OCI-LY7 (cell line): ENCODE results near the gene FNDC3B. TPM values are rescaled to one million over a fixed set of nuclear protein-coding genes. Genes with fewer than 3 reads are reported as not detected.

Source experiments
- BruUV-seq: library from RNA; stranded (reverse); fragments of 400-500 nt; replicated peaks from 2 replicates; lab custom pipeline; 2021; lab: Mats Ljungman, UMichigan
- CTCF ChIA-PET: fragments of 300-600 bp; sonication (Branson Sonifier 250); formaldehyde crosslinking; loops from one replicate; lab custom pipeline; 2022; ENCODE audit warnings: antibody characterized with exemption; ENCODE audit not compliant: unreplicated experiment; lab: Charles Lee
- POLR2A ChIA-PET: fragments of 300-600 bp; sonication (Branson Sonifier 250); formaldehyde crosslinking; loops from one replicate; lab custom pipeline; 2022; ENCODE audit warnings: antibody characterized with exemption; lab: Charles Lee
- DNase-seq: peaks from one replicate; pipeline ENCODE4 v3.0.0-alpha.2; 2015; ENCODE audit warnings: low spot score
- H2AFZ ChIP-seq: fragments of 200-600 bp; sonication (generic), shearing (Covaris generic); 2 replicates; pipeline ENCODE4 v1.6.1; 2014; ENCODE audit warnings: mild to moderate bottlenecking, antibody characterized with exemption, low read length, moderate library complexity
- H3K27ac ChIP-seq: fragments of 200-600 bp; sonication (generic); 2 replicates; pipeline ENCODE4 v1.5.1; 2014; ENCODE audit warnings: mixed run types, low read depth, mild to moderate bottlenecking, moderate library complexity, low read length, inconsistent platforms; ENCODE audit not compliant: poor library complexity, severe bottlenecking
- H3K36me3 ChIP-seq: fragments of 200-600 bp; sonication (generic); 2 replicates; pipeline ENCODE4 v1.6.1; 2014; ENCODE audit warnings: mild to moderate bottlenecking, antibody characterized with exemption, low read length, moderate library complexity, mixed read lengths; ENCODE audit not compliant: insufficient read depth
- H3K4me1 ChIP-seq: fragments of 200-600 bp; sonication (generic); 2 replicates; pipeline ENCODE4 v1.5.1; 2014; ENCODE audit warnings: mild to moderate bottlenecking, low read length; ENCODE audit not compliant: insufficient read depth, poor library complexity, severe bottlenecking
- H3K4me2 ChIP-seq: fragments of 200-600 bp; sonication (generic); 2 replicates; pipeline ENCODE4 v1.6.1; 2014; ENCODE audit warnings: mild to moderate bottlenecking, low read length
- H3K4me3 ChIP-seq: fragments of 200-600 bp; sonication (generic); 2 replicates; pipeline ENCODE4 v1.5.1; 2014; ENCODE audit warnings: mild to moderate bottlenecking, low read depth, low read length; ENCODE audit not compliant: poor library complexity, severe bottlenecking
- H3K79me2 ChIP-seq: fragments of 200-600 bp; sonication (generic); 2 replicates; pipeline ENCODE4 v1.6.1; 2016; ENCODE audit warnings: low read depth, mild to moderate bottlenecking, low read length, moderate library complexity, mixed read lengths; ENCODE audit not compliant: insufficient read depth
- H3K9me2 ChIP-seq: fragments of 200-600 bp; sonication (generic); 2 replicates; pipeline ENCODE4 v1.6.1; 2016; ENCODE audit warnings: mild to moderate bottlenecking, low read length, mixed read lengths; ENCODE audit not compliant: insufficient read depth
- H3K9me3 ChIP-seq: fragments of 200-600 bp; sonication (generic); 2 replicates; pipeline ENCODE4 v1.6.1; 2014; ENCODE audit warnings: mild to moderate bottlenecking, mixed run types, low read length, mixed read lengths
- H4K20me1 ChIP-seq: fragments of 200-600 bp; sonication (generic); 2 replicates; pipeline ENCODE4 v1.6.1; 2014; ENCODE audit warnings: mild to moderate bottlenecking, antibody characterized with exemption, low read length, moderate library complexity, mixed read lengths; ENCODE audit not compliant: insufficient read depth
- EZH2phosphoT487 ChIP-seq: fragments of 200-600 bp; sonication (generic); IDR thresholded peaks from 2 replicates; pipeline ENCODE4 v1.6.1; 2018; ENCODE audit warnings: low read depth, borderline replicate concordance, mild to moderate bottlenecking, mixed run types, antibody characterized with exemption, low read length, moderate library complexity, mixed read lengths
- intact Hi-C: fragments of 100-400 bp; cut with micrococcal nuclease; formaldehyde crosslinking; loops from one replicate; pipeline ENCODE4 v1.10.0; 2022; ENCODE audit not compliant: unreplicated experiment
- total RNA-seq, 2 experiments: library from RNA; depleted of rRNA in 1 of 2; stranded (reverse); fragments of >200 nt in 1 of 2; shearing (Covaris generic) in 1 of 2; gene quantifications; 2 replicates each; pipeline ENCODE4 v1.2.3, GENCODE V29; 2014 to 2022
- TF ChIP-seq, protein P1 (sequence below): fragments of 200-600 bp; sonication (generic); conservative IDR thresholded peaks from 2 replicates; pipeline ENCODE4 v1.5.1; 2014; ENCODE audit warnings: mild to moderate bottlenecking, antibody characterized with exemption, low read length, moderate library complexity, mixed read lengths

FNDC3B gene
- total RNA-seq, 2 experiments from 2014 or later: 23.3 to 28.5 TPM

DNA sequence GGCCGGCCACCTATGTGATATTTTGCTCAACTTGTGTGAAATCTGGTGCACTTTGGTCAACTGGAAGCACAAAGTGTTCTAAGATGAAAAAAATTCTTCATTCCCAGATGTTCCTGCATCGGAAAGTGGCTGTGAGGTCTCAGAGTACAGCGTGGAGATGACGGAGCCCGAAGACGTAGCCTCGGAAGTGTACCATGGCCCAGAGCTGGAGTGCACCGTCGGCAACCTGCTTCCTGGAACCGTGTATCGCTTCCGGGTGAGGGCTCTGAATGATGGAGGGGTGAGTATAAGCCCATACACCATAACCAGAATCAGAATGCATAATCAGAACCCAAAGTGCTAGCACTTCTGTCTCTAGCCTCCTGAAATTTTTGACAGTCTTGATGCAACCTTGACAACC is 304.6 kb downstream of the FNDC3B start:
- TF ChIP-seq, protein P1, sequence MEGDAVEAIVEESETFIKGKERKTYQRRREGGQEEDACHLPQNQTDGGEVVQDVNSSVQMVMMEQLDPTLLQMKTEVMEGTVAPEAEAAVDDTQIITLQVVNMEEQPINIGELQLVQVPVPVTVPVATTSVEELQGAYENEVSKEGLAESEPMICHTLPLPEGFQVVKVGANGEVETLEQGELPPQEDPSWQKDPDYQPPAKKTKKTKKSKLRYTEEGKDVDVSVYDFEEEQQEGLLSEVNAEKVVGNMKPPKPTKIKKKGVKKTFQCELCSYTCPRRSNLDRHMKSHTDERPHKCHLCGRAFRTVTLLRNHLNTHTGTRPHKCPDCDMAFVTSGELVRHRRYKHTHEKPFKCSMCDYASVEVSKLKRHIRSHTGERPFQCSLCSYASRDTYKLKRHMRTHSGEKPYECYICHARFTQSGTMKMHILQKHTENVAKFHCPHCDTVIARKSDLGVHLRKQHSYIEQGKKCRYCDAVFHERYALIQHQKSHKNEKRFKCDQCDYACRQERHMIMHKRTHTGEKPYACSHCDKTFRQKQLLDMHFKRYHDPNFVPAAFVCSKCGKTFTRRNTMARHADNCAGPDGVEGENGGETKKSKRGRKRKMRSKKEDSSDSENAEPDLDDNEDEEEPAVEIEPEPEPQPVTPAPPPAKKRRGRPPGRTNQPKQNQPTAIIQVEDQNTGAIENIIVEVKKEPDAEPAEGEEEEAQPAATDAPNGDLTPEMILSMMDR: no peak
- no peak for TF ChIP-seq EZH2phosphoT487
- Histone ChIP-seq H3K27ac (no peak overlapping the region), H4K20me1 (no peaks in the 10 kb centered on the region), H3K9me2 (no peaks in the 10 kb centered on the region), H3K79me2 (no peaks in the 10 kb centered on the region), H3K4me1 (no peaks in the 10 kb centered on the region), H3K9me3 (no peaks in the 10 kb centered on the region), H2AFZ (no peak overlapping the region), H3K36me3 (peaks cover 20% of the 10 kb centered on the region), H3K4me3 (no peak overlapping the region), H3K4me2 (no peak overlapping the region)
- CTCF ChIA-PET: no interaction called here
- no TSS peak for BruUV-seq
- POLR2A ChIA-PET: no interaction called here
- intact Hi-C loops: loop anchor here (5.0 to 10.0 kb wide), 3 partner anchors 133 to 697 kb away; no protein-coding TSS in a partner anchor
- no peak for DNase-seq

DNA sequence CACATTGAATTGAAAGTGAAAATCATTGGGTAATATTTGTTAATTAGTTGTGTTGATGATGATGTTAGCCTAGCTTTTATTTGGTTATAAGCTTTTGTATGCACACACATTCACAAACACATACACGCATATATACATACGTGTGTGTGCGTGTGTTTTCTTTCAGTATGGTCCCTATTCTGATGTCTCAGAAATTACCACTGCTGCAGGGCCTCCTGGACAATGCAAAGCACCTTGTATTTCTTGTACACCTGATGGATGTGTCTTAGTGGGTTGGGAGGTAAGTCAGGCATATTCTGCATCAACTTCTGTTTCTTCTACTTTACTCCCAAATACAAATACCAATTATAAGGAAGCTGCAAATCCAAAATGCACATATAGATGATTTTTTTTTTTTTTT is 306.8 kb downstream of the FNDC3B start:
- CTCF ChIA-PET: no interaction called here
- Histone ChIP-seq H3K27ac (no peak overlapping the region), H3K9me2 (no peaks in the 10 kb centered on the region), H3K79me2 (no peaks in the 10 kb centered on the region), H3K4me2 (no peak overlapping the region), H3K4me1 (no peaks in the 10 kb centered on the region), H3K9me3 (no peaks in the 10 kb centered on the region), H3K4me3 (no peak overlapping the region), H2AFZ (no peak overlapping the region), H4K20me1 (no peaks in the 10 kb centered on the region), H3K36me3 (peaks cover 20% of the 10 kb centered on the region)
- TF ChIP-seq, protein P1: no peak
- TF ChIP-seq EZH2phosphoT487: no peak
- no TSS peak for BruUV-seq
- no peak for DNase-seq
- POLR2A ChIA-PET: no interaction called here
- intact Hi-C loops: loop anchor here (10.0 kb wide), 1 partner anchor 571 kb away; no protein-coding TSS in a partner anchor

DNA sequence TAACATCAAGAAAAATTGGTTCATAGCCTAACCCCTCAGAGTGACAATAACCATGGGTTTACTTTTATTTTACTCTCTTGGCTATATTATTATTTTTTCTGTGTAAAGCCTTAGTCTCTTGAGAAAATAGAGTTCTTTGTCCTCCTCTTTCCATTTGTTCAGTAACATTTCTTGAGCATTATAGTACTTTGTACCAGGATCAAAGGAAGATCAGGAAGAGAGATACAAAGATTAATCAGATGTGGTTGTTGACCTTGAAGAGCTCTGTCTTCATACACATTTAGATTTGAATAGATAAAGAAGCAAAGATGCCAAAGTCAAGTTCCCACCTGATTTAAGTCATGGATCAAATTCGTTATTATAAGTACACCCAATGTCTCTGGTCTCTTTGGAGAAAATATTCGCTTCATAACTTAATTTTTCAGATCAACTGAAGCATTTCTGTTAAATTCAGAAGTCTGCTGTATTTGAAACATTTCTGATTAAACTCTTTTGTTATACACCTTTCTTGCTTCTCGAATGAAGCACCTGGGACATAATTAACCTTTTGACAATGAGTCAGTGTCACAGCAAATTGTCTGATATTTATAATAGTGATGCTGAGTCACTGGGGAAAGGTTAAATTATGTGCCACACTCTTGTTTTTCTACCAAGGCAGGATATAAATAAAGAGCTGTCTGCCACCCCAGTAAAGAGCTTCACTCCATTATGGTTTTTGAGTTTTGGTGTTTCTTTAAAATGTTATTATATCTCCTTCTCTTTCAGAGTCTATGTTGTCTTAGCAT is 308.7 kb downstream of the FNDC3B start:
- DNase-seq: no peak
- H3K4me2 ChIP-seq: no peak overlapping the region
- H3K36me3 ChIP-seq: peaks cover 20% of the 10 kb centered on the region
- no peaks in the 10 kb centered on the region for H3K9me3 ChIP-seq
- H2AFZ ChIP-seq: no peak overlapping the region
- H4K20me1 ChIP-seq: no peaks in the 10 kb centered on the region
- intact Hi-C loops: loop anchor here (10.0 kb wide), 1 partner anchor 573 kb away; no protein-coding TSS in a partner anchor
- H3K79me2 ChIP-seq: no peaks in the 10 kb centered on the region
- TF ChIP-seq, protein P1: no peak
- no peak for TF ChIP-seq EZH2phosphoT487
- no TSS peak for BruUV-seq
- H3K4me1 ChIP-seq: no peaks in the 10 kb centered on the region
- H3K27ac ChIP-seq: no peak overlapping the region
- no peaks in the 10 kb centered on the region for H3K9me2 ChIP-seq
- no peak overlapping the region for H3K4me3 ChIP-seq
- POLR2A ChIA-PET: interaction anchor here (0.6 to 1.0 kb wide), 3 partner anchors 9 to 1442 kb away, joined by 3 read pairs; no protein-coding TSS in a partner anchor
- CTCF ChIA-PET: no interaction called here
